Right cardiac atrium (tissue), 5 donors: ENCODE data around the gene SLC20A1. TPM values are rescaled to one million over a fixed set of nuclear protein-coding genes. Genes with fewer than 3 reads are reported as not detected.
A peak's percentile ranks its signal among the peaks of the same experiment; 100 is the strongest.

Experiments used
- ATAC-seq, 2 donors: fragments of 200-7000 bp; cut with Tn5 transposase; one replicate each; pipeline versions ENCODE4 v1.8.0 to v1.9.1; 2020; ENCODE audit warnings: moderate library complexity in 2 of 2, mild to moderate bottlenecking in 1 of 2
- DNase-seq, 3 donors: peaks; one replicate each; pipeline ENCODE4 v3.0.0-alpha.2; 2020
- H3K27ac ChIP-seq: one replicate; pipeline ENCODE4 v1.5.1; 2013; ENCODE audit warnings: mild to moderate bottlenecking, low read length, control low read depth, moderate library complexity
- H3K27me3 ChIP-seq: one replicate; pipeline ENCODE4 v1.6.1; 2013; ENCODE audit not compliant: control insufficient read depth, insufficient read depth
- H3K4me1 ChIP-seq: one replicate; pipeline ENCODE4 v1.6.1; 2013; ENCODE audit warnings: low read length; ENCODE audit not compliant: control insufficient read depth, insufficient read depth
- H3K4me3 ChIP-seq: one replicate; pipeline ENCODE4 v1.5.1; 2013; ENCODE audit warnings: low read length, control low read depth
- H3K9me3 ChIP-seq: one replicate; pipeline ENCODE4 v1.6.1; 2013; ENCODE audit warnings: low read length; ENCODE audit not compliant: control insufficient read depth
- WGBS: extraction: QIAGEN DNeasy Blood & Tissue Kit; methylation state at CpG from one replicate; pipeline ENCODE4 v1.1.7; 2013; 5-methylcytosine and 5-hydroxymethylcytosine counted together
- intact Hi-C, 4 donors: fragments of 100-400 bp; cut with DNase I; formaldehyde crosslinking; loops; one replicate each; pipeline versions ENCODE4 v1.11.0 to v1.14.0; 2022 to 2023
- polyA plus RNA-seq: library from polyadenylated mRNA; stranded (reverse); fragments of 200-250 nt; gene quantifications from one replicate; pipeline ENCODE4 v1.2.3, GENCODE V29; 2013
- total RNA-seq, 4 donors: library from RNA; stranded (reverse); fragmentation: NEBNext Ultra II Directional; extraction: Animal tissue kit (Norgen Biotek cat#: 25700); gene quantifications; one replicate each; pipeline ENCODE4 v1.2.1, GENCODE V29; 2021
- donor health status: healthy with polysubstance abuse.
- donor health status: DM: no; HTN: yes; CAD: no.
- donor health status: DM: no; HTN: no; CAD: no.
- donor health status: DM: no; HTN: yes; CAD: no; lungs with severe emphysema.
- donor health status: DM: yes; HTN: yes; CAD: no.

The SLC20A1 gene
- total and polyA plus RNA-seq, 5 donors: 8.6 to 24.2 (median 14.9) TPM

DNA sequence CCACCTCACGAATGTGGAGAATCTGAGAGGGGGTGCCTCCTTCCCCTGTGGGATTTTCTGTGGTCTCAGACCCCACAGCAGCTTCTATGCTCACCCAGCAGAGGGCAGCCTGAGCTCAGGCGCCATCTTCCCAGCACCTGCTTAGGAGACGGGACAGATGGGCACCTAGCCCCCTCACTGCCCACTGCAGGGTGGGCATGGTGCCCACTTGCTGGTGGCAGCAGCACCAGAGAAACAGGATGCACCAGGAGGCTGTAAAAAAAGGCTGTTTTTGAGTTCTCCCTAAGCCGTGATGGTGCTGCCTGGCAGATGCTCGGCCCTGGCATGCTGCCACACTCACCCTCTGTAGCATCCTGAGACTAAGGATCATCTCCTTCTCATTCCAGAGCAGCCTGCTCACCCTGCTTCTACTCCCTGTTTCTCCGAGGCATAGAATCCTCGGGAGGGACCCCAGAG, 19.1 kb upstream of the SLC20A1 start:
- DNase-seq (peak; percentile 64 to 88 (median 79)), ATAC-seq (peak; percentile 69 to 77)
- WGBS: 10% methylated on average over 7 of the region's 7 CpGs
- Histone ChIP-seq H3K9me3 (no peaks in the 10 kb centered on the region), H3K4me3 (no peak overlapping the region), H3K27me3 (no peaks in the 10 kb centered on the region), H3K27ac (peak overlapping the region; percentile 97), H3K4me1 (peaks cover 9% of the 10 kb centered on the region)
- intact Hi-C loops: loop anchor here (2.0 to 10.0 kb wide), 3 partner anchors 68 to 101 kb away; no protein-coding TSS in a partner anchor

- intact Hi-C loops: loop anchor here (2.0 to 10.0 kb wide), 3 partner anchors 67 to 100 kb away; no protein-coding TSS in a partner anchor
- Histone ChIP-seq H3K4me1 (peaks cover 13% of the 10 kb centered on the region), H3K27ac (peak overlapping the region; percentile 97), H3K9me3 (no peaks in the 10 kb centered on the region), H3K27me3 (no peaks in the 10 kb centered on the region), H3K4me3 (no peak overlapping the region)
- DNase-seq (peak; percentile 72 to 78 (median 77)), ATAC-seq (peak; percentile 96)
- WGBS: 41% methylated on average over 10 of the region's 10 CpGs
These were observed 18.4 kb upstream of the SLC20A1 start for GRCh38 chr2:112627060-112628040.

GRCh38 chr2:112629224-112629623, 16.5 kb upstream of the SLC20A1 start:
- DNase-seq (no peak), ATAC-seq (no peak)
- WGBS: 96% methylated on average over 6 of the region's 6 CpGs
- Histone ChIP-seq H3K4me1 (peaks cover 13% of the 10 kb centered on the region), H3K27ac (no peak overlapping the region), H3K4me3 (no peak overlapping the region), H3K27me3 (no peaks in the 10 kb centered on the region), H3K9me3 (no peaks in the 10 kb centered on the region)
- intact Hi-C loops: loop anchor here (5.0 to 10.0 kb wide), 2 partner anchors 66 to 98 kb away; no protein-coding TSS in a partner anchor

DNA sequence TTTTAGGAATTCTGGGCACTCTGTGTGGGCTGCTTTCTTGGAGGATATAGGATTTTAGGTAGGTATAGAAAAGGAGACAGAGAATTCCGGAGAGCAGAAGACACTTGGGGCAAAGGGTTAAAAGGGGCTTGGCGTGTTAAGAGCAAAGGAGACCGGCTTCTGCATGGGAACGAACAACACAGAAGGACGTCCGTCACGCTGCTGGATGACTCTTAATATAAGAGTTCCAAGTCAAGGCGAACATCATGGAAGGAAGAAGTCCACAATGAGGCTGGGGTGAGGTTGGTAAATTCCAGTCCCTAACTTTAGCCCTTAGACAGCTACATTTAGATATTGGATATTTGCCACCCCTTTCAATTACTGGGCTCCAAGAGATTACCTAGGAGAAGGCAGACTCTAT, 15.9 kb upstream of the SLC20A1 start:
- ATAC-seq (no peak), DNase-seq (no peak)
- H3K27me3 ChIP-seq: no peaks in the 10 kb centered on the region
- no peak overlapping the region for H3K27ac ChIP-seq
- no peaks in the 10 kb centered on the region for H3K9me3 ChIP-seq
- WGBS: 73% methylated on average over 8 of the region's 8 CpGs
- intact Hi-C loops: loop anchor here (5.0 to 10.0 kb wide), 2 partner anchors 65 to 97 kb away; no protein-coding TSS in a partner anchor
- H3K4me1 ChIP-seq: peaks cover 13% of the 10 kb centered on the region
- H3K4me3 ChIP-seq: no peak overlapping the region

GRCh38 chr2:112630268-112630667, 15.5 kb upstream of the SLC20A1 start:
- H3K4me3 ChIP-seq: no peak overlapping the region
- intact Hi-C loops: no loop called here
- no peak for DNase-seq
- no peaks in the 10 kb centered on the region for H3K9me3 ChIP-seq
- H3K4me1 ChIP-seq: peaks cover 13% of the 10 kb centered on the region
- no peaks in the 10 kb centered on the region for H3K27me3 ChIP-seq
- H3K27ac ChIP-seq: no peak overlapping the region
- ATAC-seq: no peak
- WGBS: 47% methylated on average over 4 of the region's 4 CpGs

- DNase-seq (no peak), ATAC-seq (no peak)
- peaks cover 4% of the 10 kb centered on the region for H3K4me1 ChIP-seq
These were observed 12.0 kb upstream of the SLC20A1 start for GRCh38 chr2:112633708-112634107.

DNA sequence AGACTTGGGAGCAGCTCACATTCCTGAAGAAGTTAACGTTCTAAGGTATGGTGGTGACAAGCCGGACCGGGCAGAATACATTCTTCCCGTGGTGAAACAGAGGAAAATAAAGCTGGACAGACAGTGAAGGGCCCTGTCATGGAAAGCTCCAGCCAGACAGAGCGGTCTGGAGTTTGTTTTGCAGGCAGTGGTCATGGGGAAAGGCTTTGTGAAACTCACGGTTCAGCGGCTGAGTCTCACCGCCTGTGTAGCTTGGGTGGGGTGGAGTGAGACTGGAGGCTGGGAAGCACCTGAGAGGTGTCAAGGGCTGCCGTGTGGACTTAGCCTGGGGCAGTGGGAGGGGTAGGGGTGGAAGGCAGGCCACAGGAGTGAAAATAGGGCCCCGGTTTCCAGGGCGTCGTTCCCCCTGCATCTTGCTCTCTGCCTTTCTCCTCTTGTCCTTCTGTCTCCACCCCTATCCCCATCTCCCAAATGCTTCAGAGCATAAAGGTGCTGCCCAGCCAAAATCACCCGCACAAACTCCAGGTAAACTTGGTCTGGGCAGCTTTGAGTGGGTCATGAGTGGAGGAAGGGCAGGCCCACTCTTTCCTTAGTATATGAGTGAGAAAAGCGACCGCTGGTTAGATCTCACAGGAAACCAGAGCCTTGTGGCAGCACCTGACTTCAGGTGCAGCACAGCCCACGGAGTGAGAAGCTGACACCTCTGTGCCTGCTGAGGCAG, 11.4 kb upstream of the SLC20A1 start:
- H3K4me1 ChIP-seq: peaks cover 4% of the 10 kb centered on the region
- no peaks in the 10 kb centered on the region for H3K9me3 ChIP-seq
- ATAC-seq (no peak), DNase-seq (peak in 1 of 3 donors; percentile 33)
- H3K4me3 ChIP-seq: no peak overlapping the region
- 86% methylated on average over 16 of the region's 16 CpGs for WGBS
- no peaks in the 10 kb centered on the region for H3K27me3 ChIP-seq
- intact Hi-C loops: no loop called here
- no peak overlapping the region for H3K27ac ChIP-seq

More at GRCh38 chr2:112633708-112634107, 12.0 kb upstream of the SLC20A1 start:
- 96% methylated on average over 5 of the region's 5 CpGs for WGBS
- H3K9me3 ChIP-seq: no peaks in the 10 kb centered on the region
- H3K27ac ChIP-seq: no peak overlapping the region
- no peaks in the 10 kb centered on the region for H3K27me3 ChIP-seq
- H3K4me3 ChIP-seq: no peak overlapping the region
- intact Hi-C loops: no loop called here

DNA sequence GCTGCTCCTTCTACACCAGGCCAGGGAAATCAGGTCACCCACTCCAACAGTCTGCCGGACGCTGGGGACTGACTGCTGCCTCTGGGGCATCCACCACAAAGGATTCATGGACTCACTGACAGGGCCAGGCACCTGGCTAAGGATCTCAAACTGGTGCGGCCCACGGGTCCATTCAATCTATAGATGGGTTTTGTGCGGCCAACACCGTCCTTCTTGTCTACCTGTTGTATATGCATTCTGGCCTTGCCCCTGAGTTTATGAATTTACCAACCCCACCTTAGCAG, 10.9 kb upstream of the SLC20A1 start:
- DNase-seq: no peak
- no peak for ATAC-seq
- H3K27me3 ChIP-seq: no peaks in the 10 kb centered on the region
- H3K9me3 ChIP-seq: no peaks in the 10 kb centered on the region
- H3K4me3 ChIP-seq: no peak overlapping the region
- H3K27ac ChIP-seq: no peak overlapping the region
- intact Hi-C loops: no loop called here
- WGBS: 97% methylated on average over 6 of the region's 6 CpGs
- peaks cover 4% of the 10 kb centered on the region for H3K4me1 ChIP-seq

- WGBS: 89% methylated on average over 7 of the region's 7 CpGs
- DNase-seq (no peak), ATAC-seq (no peak)
- Histone ChIP-seq H3K27me3 (no peaks in the 10 kb centered on the region), H3K9me3 (no peaks in the 10 kb centered on the region), H3K4me3 (no peak overlapping the region), H3K4me1 (peaks cover 7% of the 10 kb centered on the region), H3K27ac (no peak overlapping the region)
- intact Hi-C loops: no loop called here
These were observed 9.0 kb upstream of the SLC20A1 start for GRCh38 chr2:112636605-112637288.

DNA sequence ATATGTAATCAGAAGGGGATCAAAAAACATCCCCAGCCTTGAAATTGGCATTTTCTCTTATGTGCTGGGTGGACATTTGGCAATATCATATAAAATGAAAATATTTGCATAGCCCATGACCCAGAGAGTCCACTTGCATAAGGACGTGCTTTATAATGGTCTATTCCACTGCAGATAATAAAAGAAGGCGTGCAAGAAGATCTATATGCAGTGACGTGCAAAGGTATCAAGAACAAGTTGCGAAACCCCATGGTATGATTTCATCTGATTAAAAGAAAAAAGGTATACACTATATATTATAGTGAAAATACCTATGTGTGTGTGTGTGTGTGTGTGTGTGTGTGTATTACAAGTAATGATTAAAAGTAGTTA, 8.5 kb upstream of the SLC20A1 start:
- H3K9me3 ChIP-seq: no peaks in the 10 kb centered on the region
- H3K27ac ChIP-seq: no peak overlapping the region
- H3K27me3 ChIP-seq: no peaks in the 10 kb centered on the region
- WGBS: 94% methylated on average over 4 of the region's 4 CpGs
- intact Hi-C loops: no loop called here
- no peak overlapping the region for H3K4me3 ChIP-seq
- no peak for DNase-seq
- no peak for ATAC-seq
- H3K4me1 ChIP-seq: peaks cover 5% of the 10 kb centered on the region
